H9 (cell line): ENCODE measurements around the gene MAP3K19. TPM values are rescaled to one million over a fixed set of nuclear protein-coding genes. Genes with fewer than 3 reads are reported as not detected.
A peak's percentile ranks its signal among the peaks of the same experiment; 100 is the strongest.

Experiments used
- DNase-seq: peaks from one replicate; pipeline ENCODE4 v3.0.0-alpha.2; 2017
- H2AFZ ChIP-seq: one replicate; pipeline ENCODE4 v1.6.1; 2013; ENCODE audit warnings: mild to moderate bottlenecking, low read length, control low read depth, moderate library complexity
- H2AK5ac ChIP-seq: 2 replicates; pipeline ENCODE4 v1.6.1; 2013; ENCODE audit warnings: low read length, control low read depth, mixed read lengths; ENCODE audit not compliant: insufficient read length
- H2BK120ac ChIP-seq: one replicate; pipeline ENCODE4 v1.6.1; 2013; ENCODE audit warnings: low read depth, mild to moderate bottlenecking, low read length, control low read depth, inconsistent platforms; ENCODE audit not compliant: poor library complexity, severe bottlenecking
- H2BK12ac ChIP-seq: 2 replicates; pipeline ENCODE4 v1.6.1; 2013; ENCODE audit warnings: low read length, control low read depth, mixed read lengths, low read depth; ENCODE audit not compliant: insufficient read length
- H2BK15ac ChIP-seq: 2 replicates; pipeline ENCODE4 v1.6.1; 2013; ENCODE audit warnings: low read depth, low read length, control low read depth
- H2BK20ac ChIP-seq: one replicate; pipeline ENCODE4 v1.6.1; 2013; ENCODE audit warnings: low read depth, mild to moderate bottlenecking, low read length, control low read depth, inconsistent platforms; ENCODE audit not compliant: poor library complexity, severe bottlenecking
- H2BK5ac ChIP-seq: 2 replicates; pipeline ENCODE4 v1.6.1; 2013; ENCODE audit warnings: low read length, control low read depth, mixed read lengths; ENCODE audit not compliant: insufficient read length
- H3K14ac ChIP-seq: 2 replicates; pipeline ENCODE4 v1.6.1; 2013; ENCODE audit warnings: low read length, control low read depth; ENCODE audit not compliant: insufficient read depth
- H3K18ac ChIP-seq: 2 replicates; pipeline ENCODE4 v1.6.1; 2013; ENCODE audit warnings: low read depth, mild to moderate bottlenecking, mixed read lengths, low read length, control low read depth; ENCODE audit not compliant: insufficient read length
- H3K23ac ChIP-seq: 2 replicates; pipeline ENCODE4 v1.6.1; 2013; ENCODE audit warnings: low read length, control low read depth, mixed read lengths, low read depth; ENCODE audit not compliant: insufficient read length
- H3K23me2 ChIP-seq: 2 replicates; pipeline ENCODE4 v1.6.1; 2013; ENCODE audit warnings: low read depth, mild to moderate bottlenecking, mixed read lengths, low read length, control low read depth; ENCODE audit not compliant: insufficient read length, poor library complexity, severe bottlenecking
- H3K27ac ChIP-seq: 2 replicates; pipeline ENCODE4 v1.5.1; 2013; ENCODE audit warnings: low read length, control low read depth, mixed read lengths, low read depth; ENCODE audit not compliant: insufficient read length
- H3K27me3 ChIP-seq: 2 replicates; pipeline ENCODE4 v1.6.1; 2013; ENCODE audit warnings: low read length, control low read depth, inconsistent platforms; ENCODE audit not compliant: insufficient read depth
- H3K4ac ChIP-seq: 2 replicates; pipeline ENCODE4 v1.6.1; 2013; ENCODE audit warnings: low read depth, mild to moderate bottlenecking, control low read depth, inconsistent platforms, low read length, moderate library complexity
- H3K4me1 ChIP-seq: 2 replicates; pipeline ENCODE4 v1.6.1; 2013; ENCODE audit warnings: low read length, control low read depth, inconsistent platforms; ENCODE audit not compliant: insufficient read depth
- H3K4me2 ChIP-seq: 2 replicates; pipeline ENCODE4 v1.6.1; 2013; ENCODE audit warnings: low read length, control low read depth, mixed read lengths; ENCODE audit not compliant: insufficient read length, insufficient read depth
- H3K56ac ChIP-seq: 2 replicates; pipeline ENCODE4 v1.6.1; 2013; ENCODE audit warnings: low read depth, mild to moderate bottlenecking, mixed read lengths, low read length, control low read depth; ENCODE audit not compliant: insufficient read length
- H3K79me1 ChIP-seq: 2 replicates; pipeline ENCODE4 v1.6.1; 2013; ENCODE audit warnings: low read depth, mild to moderate bottlenecking, moderate library complexity, low read length, control low read depth, inconsistent platforms; ENCODE audit not compliant: insufficient read depth, poor library complexity, severe bottlenecking
- H3K79me2 ChIP-seq: 2 replicates; pipeline ENCODE4 v1.6.1; 2013; ENCODE audit warnings: low read length, control low read depth, inconsistent platforms; ENCODE audit not compliant: insufficient read depth
- H3K9ac ChIP-seq: 2 replicates; pipeline ENCODE4 v1.6.1; 2013; ENCODE audit warnings: low read length, control low read depth, mixed read lengths; ENCODE audit not compliant: insufficient read length; ENCODE audit errors: extremely low read depth
- H3K9me3 ChIP-seq: one replicate; pipeline ENCODE4 v1.6.1; 2013; ENCODE audit warnings: low read depth, low read length, inconsistent platforms; ENCODE audit not compliant: control insufficient read depth
- H3T11ph ChIP-seq: one replicate; pipeline ENCODE4 v1.6.1; 2013; ENCODE audit warnings: mild to moderate bottlenecking, low read length, control low read depth, inconsistent platforms
- H4K20me1 ChIP-seq: one replicate; pipeline ENCODE4 v1.6.1; 2013; ENCODE audit not compliant: control insufficient read depth, insufficient read length, insufficient read depth
- H4K5ac ChIP-seq: 2 replicates; pipeline ENCODE4 v1.6.1; 2013; ENCODE audit warnings: low read depth, mild to moderate bottlenecking, mixed read lengths, low read length, control low read depth; ENCODE audit not compliant: insufficient read length
- H4K8ac ChIP-seq: replicated peaks from 2 replicates; pipeline ENCODE4 v1.6.1; 2013; ENCODE audit warnings: low read length, control low read depth, mixed read lengths, low read depth; ENCODE audit not compliant: insufficient read length
- H4K91ac ChIP-seq: 2 replicates; pipeline ENCODE4 v1.6.1; 2013; ENCODE audit warnings: low read depth, mild to moderate bottlenecking, moderate library complexity, mixed read lengths, low read length, control low read depth; ENCODE audit not compliant: insufficient read length
- H3K27ac Mint-ChIP-seq, 3 experiments: 2 replicates in 2 of 3; 3 replicates in 1 of 3; pipeline ENCODE4 v1.8.0; 2020 to 2021; ENCODE audit warnings: mixed read lengths in 3 of 3, mild to moderate bottlenecking in 1 of 3, moderate library complexity in 1 of 3
- H3K27me3 Mint-ChIP-seq: 2 replicates; pipeline ENCODE4 v1.8.0; 2021; ENCODE audit warnings: low read depth, mild to moderate bottlenecking, moderate library complexity, mixed read lengths
- H3K36me3 Mint-ChIP-seq, 3 experiments: 2 replicates in 2 of 3; 3 replicates in 1 of 3; pipeline ENCODE4 v1.8.0; 2020 to 2021; ENCODE audit warnings: low read depth in 3 of 3, mixed read lengths in 3 of 3; ENCODE audit not compliant: insufficient read depth in 1 of 3
- H3K4me1 Mint-ChIP-seq, 2 experiments: 2 replicates each; pipeline ENCODE4 v1.8.0; 2020; ENCODE audit warnings: mixed read lengths in 2 of 2
- H3K4me3 Mint-ChIP-seq, 2 experiments: 2 replicates in 1 of 2; 3 replicates in 1 of 2; pipeline ENCODE4 v1.8.0; 2020 to 2021; ENCODE audit warnings: mild to moderate bottlenecking in 2 of 2, mixed read lengths in 2 of 2, moderate library complexity in 1 of 2
- H3K9me3 Mint-ChIP-seq, 2 experiments: 2 replicates in 1 of 2; 3 replicates in 1 of 2; pipeline ENCODE4 v1.8.0; 2020; ENCODE audit warnings: mild to moderate bottlenecking in 2 of 2, mixed read lengths in 2 of 2, moderate library complexity in 1 of 2
- CTCF ChIP-seq: fragments of 200-600 bp; sonication (generic); conservative IDR thresholded peaks from 3 replicates; pipeline ENCODE4 v1.8.0; 2021; ENCODE audit warnings: antibody characterized with exemption, mild to moderate bottlenecking
- WGBS: extraction: QIAGEN DNeasy Blood & Tissue Kit; methylation state at CpG from one replicate; pipeline ENCODE4 v1.1.7; 2013; ENCODE audit warnings: missing lambda C conversion rate, low lambda C conversion rate, mixed read lengths; ENCODE audit not compliant: insufficient read length; ENCODE audit errors: extremely low coverage; 5-methylcytosine and 5-hydroxymethylcytosine counted together
- total RNA-seq: library from RNA; stranded (reverse); gene quantifications from 2 replicates; pipeline ENCODE4 v1.2.1, GENCODE V29; 2021

Gene MAP3K19
- total RNA-seq, 1 experiment from 2014 or later, result not detected

DNA sequence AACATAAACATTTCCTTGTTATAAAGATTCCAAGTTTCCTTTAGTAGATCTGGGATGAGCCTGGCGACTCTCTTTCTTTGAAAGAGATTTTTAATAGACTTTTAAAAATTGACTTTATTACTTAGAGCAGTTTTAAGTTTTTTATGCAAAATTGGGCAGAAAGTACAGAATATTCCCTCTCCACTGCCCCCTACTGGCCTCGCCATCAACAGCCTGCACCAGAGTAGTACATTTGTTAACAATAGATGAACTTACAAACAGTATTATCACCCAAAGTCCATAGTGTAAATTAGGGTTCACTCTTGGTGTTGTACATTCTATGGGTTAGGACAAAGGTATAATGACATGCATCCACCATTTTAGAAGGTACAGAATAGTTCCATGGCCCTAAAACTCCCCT, 3.9 kb downstream of the MAP3K19 start:
- Histone ChIP-seq H2BK12ac (no peak overlapping the region), H2AK5ac (no peak overlapping the region), H4K91ac (no peak overlapping the region), H3K14ac (no peak overlapping the region), H3K79me2 (no peaks in the 10 kb centered on the region), H2BK20ac (no peak overlapping the region), H3K9me3 (no peaks in the 10 kb centered on the region), H4K5ac (no peak overlapping the region), H3K27ac (no peak overlapping the region), H3K9ac (no peak overlapping the region), H3K4me1 (no peaks in the 10 kb centered on the region), H2BK15ac (no peak overlapping the region), H2BK120ac (no peak overlapping the region), H3K79me1 (no peaks in the 10 kb centered on the region), H4K8ac (no peak overlapping the region), H2BK5ac (no peak overlapping the region), H3K23me2 (no peaks in the 10 kb centered on the region), H3K18ac (no peak overlapping the region), H3T11ph (no peak overlapping the region), H3K27me3 (no peaks in the 10 kb centered on the region), H3K4ac (no peak overlapping the region), H2AFZ (no peak overlapping the region), H3K56ac (no peak overlapping the region), H4K20me1 (no peaks in the 10 kb centered on the region), H3K23ac (no peak overlapping the region), H3K4me2 (no peak overlapping the region)
- TF ChIP-seq CTCF, result peak; percentile 80
- Mint-ChIP-seq H3K36me3 (no peaks in the 10 kb centered on the region), H3K4me1 (no peaks in the 10 kb centered on the region), H3K27ac (no peak overlapping the region), H3K9me3 (peaks cover 0 to 2% of the 10 kb centered on the region in 2 experiments; a peak in 1 of 5 replicates), H3K27me3 (no peaks in the 10 kb centered on the region), H3K4me3 (no peak overlapping the region)
- WGBS, result no CpG with 5 or more reads among the region's 2 CpGs
- DNase-seq, result no peak
